Measurements from ENCODE around the gene RHOF.
"Not testable (repeated sequence)": the region's sequence is repeated elsewhere in the genome, so short reads cannot be mapped to it uniquely, and the experiment has no call there.

RHOF gene

DNA sequence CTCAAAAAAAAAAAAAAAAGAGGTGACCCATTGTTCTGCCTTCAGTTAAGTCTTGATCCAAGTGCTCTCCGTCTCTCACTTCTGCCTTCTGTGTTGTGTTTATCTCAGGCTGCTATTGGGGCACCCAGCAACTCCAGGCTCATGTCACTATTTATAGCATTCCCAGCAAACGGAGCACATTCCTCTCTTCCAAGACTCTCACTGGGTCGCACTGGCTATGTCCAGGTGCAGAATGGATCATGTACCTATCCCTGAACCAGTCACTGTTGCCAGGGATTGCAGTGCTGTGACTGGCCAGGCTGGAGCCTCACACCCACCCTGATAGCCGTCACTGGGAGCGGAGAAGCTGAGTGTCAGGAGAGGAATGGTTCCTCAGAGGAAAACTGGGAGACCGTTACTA is 31.2 kb downstream of the RHOF start:
- H3K79me2 ChIP-seq (ENCODE audit: insufficient read depth, low read length) = no peaks in the 10 kb centered on the region
- H3K9ac ChIP-seq (ENCODE audit: low read length) = no peak overlapping the region
- no peak overlapping the region for H3K27ac ChIP-seq (ENCODE audit: low read depth, low read length, poor library complexity, severe bottlenecking)
- H3F3A ChIP-seq (ENCODE audit: insufficient read depth, low read length) = no peaks in the 10 kb centered on the region
- peaks cover 6% of the 10 kb centered on the region for H3K4me1 ChIP-seq (ENCODE audit: insufficient read depth, low read length, severe bottlenecking)
- no peak overlapping the region for H2AFZ ChIP-seq (ENCODE audit: low read length)
- H3K4me2 ChIP-seq (ENCODE audit: low read length) = no peak overlapping the region
- H3K36me3 ChIP-seq (ENCODE audit: insufficient read depth, low read length) = no peaks in the 10 kb centered on the region
- no peaks in the 10 kb centered on the region for H3K27me3 ChIP-seq (ENCODE audit: insufficient read depth, low read length)
- no peaks in the 10 kb centered on the region for H4K20me1 ChIP-seq (ENCODE audit: insufficient read depth, low read length)
- no peak for TF ChIP-seq EZH2 (IDR thresholded peaks at IDR 0.05; ENCODE audit: borderline replicate concordance, low read length)
- no peak for TF ChIP-seq CTCF (IDR thresholded peaks at IDR 0.05; ENCODE audit: low read length)
- H3K9me3 ChIP-seq (ENCODE audit: low read length) = no peaks in the 10 kb centered on the region
- no peak overlapping the region for H3K4me3 ChIP-seq (ENCODE audit: low read depth, low read length, poor library complexity, severe bottlenecking)
- H3K9me2 ChIP-seq (ENCODE audit: low read depth, low read length) = no peaks in the 10 kb centered on the region

DNA sequence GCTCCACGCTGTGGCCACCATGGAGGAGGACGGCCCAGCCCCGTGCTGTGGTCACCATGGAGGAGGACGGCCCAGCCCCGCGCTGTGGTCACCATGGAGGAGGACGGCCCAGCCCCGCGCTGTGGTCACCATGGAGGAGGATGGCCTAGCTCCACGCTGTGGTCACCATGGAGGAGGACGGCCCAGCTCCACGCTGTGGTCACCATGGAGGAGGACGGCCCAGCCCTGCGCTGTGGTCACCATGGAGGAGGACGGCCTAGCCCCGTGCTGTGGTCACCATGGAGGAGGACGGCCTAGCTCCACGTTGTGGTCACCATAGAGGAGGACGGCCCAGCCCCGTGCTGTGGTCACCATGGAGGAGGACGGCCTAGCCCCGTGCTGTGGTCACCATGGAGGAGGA is 35.0 kb downstream of the RHOF start:
- not testable (repeated sequence) for H3K27me3 ChIP-seq (ENCODE audit: insufficient read depth, low read length); H3K4me2 ChIP-seq (ENCODE audit: low read length); H3F3A ChIP-seq (ENCODE audit: insufficient read depth, low read length); H3K9ac ChIP-seq (ENCODE audit: low read length); H4K20me1 ChIP-seq (ENCODE audit: insufficient read depth, low read length); H2AFZ ChIP-seq (ENCODE audit: low read length); H3K4me1 ChIP-seq (ENCODE audit: insufficient read depth, low read length, severe bottlenecking); H3K9me3 ChIP-seq (ENCODE audit: low read length); H3K36me3 ChIP-seq (ENCODE audit: insufficient read depth, low read length); H3K27ac ChIP-seq (ENCODE audit: low read depth, low read length, poor library complexity, severe bottlenecking); H3K4me3 ChIP-seq (ENCODE audit: low read depth, low read length, poor library complexity, severe bottlenecking); H3K79me2 ChIP-seq (ENCODE audit: insufficient read depth, low read length); H3K9me2 ChIP-seq (ENCODE audit: low read depth, low read length)

- no peaks in the 10 kb centered on the region for H3K79me2 ChIP-seq (ENCODE audit: insufficient read depth, low read length)
- H3K9me3 ChIP-seq (ENCODE audit: low read length) = no peaks in the 10 kb centered on the region
- no peak overlapping the region for H2AFZ ChIP-seq (ENCODE audit: low read length)
- no peaks in the 10 kb centered on the region for H3K9me2 ChIP-seq (ENCODE audit: low read depth, low read length)
- H3K4me3 ChIP-seq (ENCODE audit: low read depth, low read length, poor library complexity, severe bottlenecking) = no peak overlapping the region
- no peak overlapping the region for H3K27ac ChIP-seq (ENCODE audit: low read depth, low read length, poor library complexity, severe bottlenecking)
- no peaks in the 10 kb centered on the region for H3K27me3 ChIP-seq (ENCODE audit: insufficient read depth, low read length)
- no peak overlapping the region for H3K9ac ChIP-seq (ENCODE audit: low read length)
- no peak overlapping the region for H3K4me2 ChIP-seq (ENCODE audit: low read length)
- no peaks in the 10 kb centered on the region for H3F3A ChIP-seq (ENCODE audit: insufficient read depth, low read length)
- H3K36me3 ChIP-seq (ENCODE audit: insufficient read depth, low read length) = peaks cover 5% of the 10 kb centered on the region; the same call in 1 of the 2 replicates
- TF ChIP-seq CTCF (IDR thresholded peaks at IDR 0.05; ENCODE audit: low read length) (no peak), EZH2 (IDR thresholded peaks at IDR 0.05; ENCODE audit: borderline replicate concordance, low read length) (no peak)
- H3K4me1 ChIP-seq (ENCODE audit: insufficient read depth, low read length, severe bottlenecking) = no peaks in the 10 kb centered on the region
- no peaks in the 10 kb centered on the region for H4K20me1 ChIP-seq (ENCODE audit: insufficient read depth, low read length)
These were observed 37.9 kb downstream of the RHOF start for GRCh38 chr12:121755591-121755990.

DNA sequence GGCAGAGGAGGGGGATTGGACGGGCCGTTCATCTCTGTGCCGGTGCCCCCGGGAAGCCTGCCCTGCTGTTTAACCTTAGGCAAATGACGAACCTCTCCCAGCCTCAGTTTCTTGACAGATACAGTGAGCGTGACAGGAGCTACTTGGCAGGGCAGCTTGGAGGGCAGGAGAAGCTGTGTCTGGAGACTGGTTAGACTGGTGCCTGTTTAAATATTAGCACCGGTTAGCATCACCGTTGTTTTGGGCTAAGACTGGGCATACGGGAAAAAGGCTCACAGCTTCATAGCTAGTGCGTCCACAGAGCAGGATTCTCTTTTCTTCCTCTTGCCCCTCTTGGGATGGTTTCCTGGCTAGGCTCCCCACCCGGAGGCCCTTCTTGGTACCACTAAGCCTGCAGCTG is 38.7 kb downstream of the RHOF start:
- Histone ChIP-seq H3K27me3 (ENCODE audit: insufficient read depth, low read length) (no peaks in the 10 kb centered on the region), H3K79me2 (ENCODE audit: insufficient read depth, low read length) (no peaks in the 10 kb centered on the region), H4K20me1 (ENCODE audit: insufficient read depth, low read length) (no peaks in the 10 kb centered on the region), H3K9me2 (ENCODE audit: low read depth, low read length) (no peaks in the 10 kb centered on the region), H3K27ac (ENCODE audit: low read depth, low read length, poor library complexity, severe bottlenecking) (no peak overlapping the region), H3K9ac (ENCODE audit: low read length) (no peak overlapping the region), H3K36me3 (ENCODE audit: insufficient read depth, low read length) (peaks cover 12% of the 10 kb centered on the region; the same call in 1 of the 2 replicates), H3K4me2 (ENCODE audit: low read length) (no peak overlapping the region), H3K9me3 (ENCODE audit: low read length) (no peaks in the 10 kb centered on the region), H3K4me1 (ENCODE audit: insufficient read depth, low read length, severe bottlenecking) (no peaks in the 10 kb centered on the region), H3K4me3 (ENCODE audit: low read depth, low read length, poor library complexity, severe bottlenecking) (no peak overlapping the region), H3F3A (ENCODE audit: insufficient read depth, low read length) (no peaks in the 10 kb centered on the region), H2AFZ (ENCODE audit: low read length) (no peak overlapping the region)
- no peak for TF ChIP-seq EZH2 (IDR thresholded peaks at IDR 0.05; ENCODE audit: borderline replicate concordance, low read length)
- no peak for TF ChIP-seq CTCF (IDR thresholded peaks at IDR 0.05; ENCODE audit: low read length)

Measured in OCI-LY1 (cell line).